KOPT-K1 (cell line): Measurements from ENCODE around the gene RFX8.
"Not testable (repeated sequence)": the region's sequence is repeated elsewhere in the genome, so short reads cannot be mapped to it uniquely, and the experiment has no call there.

ENCODE experiments used
- H3K27ac ChIP-seq: fragments of 200-600 bp; sonication (generic); 2 replicates; pipeline ENCODE4 v1.5.1; 2016; ENCODE audit warnings: antibody characterized with exemption, mild to moderate bottlenecking, low read depth, low read length; ENCODE audit not compliant: poor library complexity, severe bottlenecking
- H3K36me3 ChIP-seq: fragments of 200-600 bp; sonication (generic); 2 replicates; pipeline ENCODE4 v1.5.1; 2017; ENCODE audit warnings: antibody characterized with exemption, mild to moderate bottlenecking, low read length, moderate library complexity; ENCODE audit not compliant: insufficient read depth
- H3K9me3 ChIP-seq: fragments of 200-600 bp; sonication (generic); 2 replicates; pipeline ENCODE4 v1.5.1; 2017; ENCODE audit warnings: antibody characterized with exemption, low read length, mild to moderate bottlenecking; ENCODE audit not compliant: insufficient read depth, poor library complexity, severe bottlenecking

The RFX8 gene

DNA sequence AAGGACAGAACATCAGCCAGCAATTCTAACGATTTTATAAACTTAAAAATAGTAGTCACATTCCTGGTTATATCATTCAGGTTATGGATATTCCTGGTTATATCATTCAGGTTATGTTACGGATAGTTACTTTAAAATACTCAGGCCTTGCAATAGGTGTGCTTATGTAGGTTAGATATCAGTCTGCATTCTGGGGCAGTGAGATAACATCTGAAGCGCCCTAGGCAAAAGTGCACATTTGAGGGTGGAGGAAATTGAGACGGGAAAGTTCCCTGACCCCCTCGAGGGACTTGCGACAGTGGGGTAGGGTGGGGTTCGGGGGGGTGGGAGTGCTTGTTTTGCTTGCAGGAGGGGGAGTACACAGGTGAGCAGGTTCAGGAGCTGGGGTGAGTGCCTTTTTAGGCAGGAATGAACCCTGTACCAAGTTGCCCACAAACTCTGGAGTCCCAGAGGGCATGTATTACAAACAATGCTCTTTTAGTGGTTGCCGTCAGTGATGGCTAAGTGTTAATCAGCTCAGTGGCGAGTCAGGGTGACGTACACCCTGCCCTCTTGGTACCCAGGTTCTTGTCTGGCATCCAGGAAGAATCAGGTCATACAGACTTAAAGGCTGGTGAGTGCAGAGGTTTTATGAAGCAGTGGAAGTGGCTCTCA lies 119.4 kb downstream of the RFX8 start:
- Histone ChIP-seq H3K9me3 (no peaks in the 10 kb centered on the region), H3K27ac (no peak overlapping the region), H3K36me3 (no peaks in the 10 kb centered on the region)

DNA sequence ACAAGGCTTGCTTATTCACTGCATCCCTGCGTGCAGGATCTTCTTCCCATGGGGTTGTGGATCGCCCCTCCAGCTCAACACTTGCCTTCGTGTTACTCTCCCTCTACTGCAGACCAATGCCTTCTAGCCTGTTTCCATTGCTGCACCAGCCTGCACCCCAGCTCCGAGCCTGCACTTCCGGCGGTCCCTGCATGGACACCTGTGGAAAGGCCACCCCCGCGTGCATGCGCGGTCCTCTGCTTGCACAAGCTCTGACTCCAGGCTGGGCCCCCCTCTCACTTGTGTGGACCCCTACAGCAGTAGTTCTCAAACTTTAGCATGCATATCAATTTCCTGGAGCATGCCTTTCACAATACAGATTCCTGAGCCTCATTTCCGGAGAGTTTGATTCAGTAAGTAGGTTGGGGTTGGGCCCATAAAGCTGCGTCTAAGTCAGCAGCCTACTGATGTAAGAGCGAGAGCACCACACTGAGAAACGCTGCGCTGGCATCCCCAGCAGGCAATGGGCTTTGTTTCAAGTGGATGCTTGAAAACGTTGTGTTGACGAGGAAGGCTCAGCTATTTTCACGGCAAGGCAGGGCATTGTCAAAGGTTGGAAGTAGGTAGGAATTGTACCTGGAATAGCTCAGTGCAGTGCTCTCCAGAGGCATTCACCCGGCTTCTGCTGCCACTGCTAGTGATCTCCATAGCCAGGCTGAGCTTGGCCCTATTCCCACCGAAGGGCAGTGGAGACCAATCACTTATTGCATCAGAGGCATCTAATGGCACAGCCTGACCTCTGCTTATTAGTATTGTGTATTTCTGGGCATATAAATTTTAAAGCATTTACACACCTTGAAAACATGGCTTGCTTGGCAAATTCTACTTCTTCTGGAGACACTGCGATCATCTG lies 120.2 kb downstream of the RFX8 start:
- H3K27ac ChIP-seq, result no peak overlapping the region
- H3K36me3 ChIP-seq, result no peaks in the 10 kb centered on the region
- H3K9me3 ChIP-seq, result no peaks in the 10 kb centered on the region

DNA sequence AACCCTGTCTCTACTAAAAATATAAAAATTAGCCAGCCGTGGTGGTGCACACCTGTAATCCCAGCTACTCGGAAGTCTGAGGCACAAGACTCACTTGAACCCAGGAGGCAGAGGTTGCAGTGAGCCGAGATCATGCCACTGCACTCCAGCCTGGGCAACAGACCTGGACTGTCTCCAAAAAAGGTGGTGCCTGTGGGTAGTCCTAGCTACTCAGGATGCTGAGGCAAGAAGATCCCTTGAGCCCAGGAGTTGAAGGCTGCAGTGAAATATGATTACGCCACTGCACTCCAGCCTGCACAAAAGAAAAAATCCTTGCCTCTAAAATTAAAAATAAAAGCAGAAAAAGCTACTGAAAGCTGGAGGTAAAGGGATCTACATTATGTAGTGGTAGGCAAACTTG lies 122.3 kb downstream of the RFX8 start:
- not testable (repeated sequence) for H3K36me3 ChIP-seq, H3K9me3 ChIP-seq, H3K27ac ChIP-seq

DNA sequence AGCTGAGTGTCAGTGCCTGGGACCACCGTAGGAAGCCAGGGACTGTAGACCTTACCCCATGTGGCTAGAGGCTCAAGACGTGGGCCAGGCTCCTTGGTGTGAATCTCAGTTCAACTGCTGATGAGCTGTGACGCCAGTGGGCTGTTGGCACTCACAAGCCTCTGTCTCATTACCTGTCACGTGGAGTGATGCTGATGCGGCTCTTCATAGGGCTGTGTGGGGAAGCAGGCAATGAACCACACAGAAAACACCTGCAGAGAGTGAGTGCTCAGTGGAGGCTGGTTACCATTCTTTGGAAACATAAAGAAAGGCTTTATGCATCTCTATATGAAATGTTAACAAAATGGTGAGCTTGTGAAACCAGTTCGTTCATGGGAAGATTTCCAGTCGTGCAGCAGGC lies 123.7 kb downstream of the RFX8 start:
- no peaks in the 10 kb centered on the region for H3K36me3 ChIP-seq
- no peaks in the 10 kb centered on the region for H3K9me3 ChIP-seq
- no peak overlapping the region for H3K27ac ChIP-seq

DNA sequence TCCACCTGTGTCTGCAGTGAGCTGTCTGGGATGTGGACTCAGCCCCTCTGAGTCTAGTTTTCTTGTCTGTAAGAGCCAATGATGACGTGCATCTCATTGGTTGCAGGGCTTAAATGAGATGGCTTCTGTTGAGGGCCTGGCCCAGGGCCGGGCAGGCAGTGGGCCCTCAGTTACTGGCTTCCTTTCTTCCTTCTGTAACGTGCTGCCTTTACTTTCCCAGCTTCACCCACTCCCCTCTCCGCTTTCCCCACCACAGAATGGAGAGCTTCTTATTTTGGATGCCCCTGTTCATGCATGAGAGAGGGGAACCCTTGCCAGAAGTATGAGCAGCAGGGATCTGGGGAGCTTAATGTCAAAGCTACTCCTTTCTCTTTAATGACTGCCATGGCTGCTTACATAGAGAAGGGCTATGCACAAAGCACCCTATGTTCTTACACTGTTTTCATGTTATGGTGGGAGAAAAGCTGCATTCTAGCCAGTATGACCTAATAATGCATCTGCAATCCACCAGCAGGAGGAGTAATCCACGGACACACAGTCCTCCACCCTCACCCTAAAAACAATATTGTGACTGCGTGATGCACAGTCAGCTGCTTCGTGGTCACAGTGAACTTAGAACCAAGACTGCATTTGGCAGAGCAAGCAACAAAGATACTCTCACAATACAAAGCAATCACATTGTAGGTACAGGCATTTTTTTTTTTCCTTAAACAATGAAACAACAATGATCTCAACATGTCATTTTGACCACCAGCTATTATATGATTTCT lies 124.8 kb downstream of the RFX8 start:
- Histone ChIP-seq H3K9me3 (no peaks in the 10 kb centered on the region), H3K36me3 (no peaks in the 10 kb centered on the region), H3K27ac (no peak overlapping the region)

DNA sequence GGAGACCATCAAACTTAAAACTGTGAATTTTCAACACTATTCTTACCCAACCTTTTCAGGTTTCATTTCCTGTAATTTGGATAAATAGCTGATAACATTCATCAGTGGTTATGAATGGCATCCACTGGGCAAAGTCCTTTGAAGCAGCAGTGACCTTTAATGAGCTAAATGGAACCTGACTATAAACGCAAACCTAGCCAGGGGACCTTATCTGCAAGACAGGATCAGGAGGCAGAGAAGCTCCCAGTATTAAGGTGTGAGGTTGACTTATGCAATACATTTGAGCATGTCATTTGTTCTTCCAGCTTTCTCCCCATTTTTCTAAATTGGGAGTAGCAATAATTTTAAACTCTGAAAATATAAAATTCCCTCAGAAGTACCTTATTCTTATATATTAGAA lies 126.0 kb downstream of the RFX8 start:
- Histone ChIP-seq H3K9me3 (no peaks in the 10 kb centered on the region), H3K36me3 (no peaks in the 10 kb centered on the region), H3K27ac (no peak overlapping the region)
